Stimulated activated CD4-positive, alpha-beta T cell treated with anti-CD3 and anti-CD28 coated beads, Interleukin-2, amount 100 ng/mL, for 24 hours (primary cell): ENCODE data around the gene DENND1A.

ENCODE experiments used
- DNase-seq, 2 donors: peaks; one replicate each; pipeline ENCODE4 v3.0.0-alpha.2; 2020

DENND1A gene

DNA sequence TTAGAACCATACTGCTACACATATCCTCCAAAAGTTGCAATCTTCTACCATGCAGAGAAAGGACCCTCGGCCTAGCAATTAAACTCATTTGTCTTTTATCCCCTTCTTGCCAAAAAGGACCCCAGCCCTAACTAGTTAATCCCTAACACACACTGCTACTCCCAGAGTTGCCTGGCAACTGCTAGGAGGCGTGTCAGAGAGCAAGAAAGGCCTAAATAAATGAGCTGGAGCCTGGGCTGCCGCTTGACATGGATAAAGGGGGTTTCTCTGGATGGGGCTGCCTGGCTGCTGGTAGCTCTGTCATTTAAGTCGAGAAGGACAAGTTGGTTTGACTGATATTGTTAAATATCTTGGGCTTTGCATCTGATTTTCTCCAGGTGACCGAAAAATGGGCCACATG is 379.1 kb downstream of the DENND1A start:
- no peak for DNase-seq

DNA sequence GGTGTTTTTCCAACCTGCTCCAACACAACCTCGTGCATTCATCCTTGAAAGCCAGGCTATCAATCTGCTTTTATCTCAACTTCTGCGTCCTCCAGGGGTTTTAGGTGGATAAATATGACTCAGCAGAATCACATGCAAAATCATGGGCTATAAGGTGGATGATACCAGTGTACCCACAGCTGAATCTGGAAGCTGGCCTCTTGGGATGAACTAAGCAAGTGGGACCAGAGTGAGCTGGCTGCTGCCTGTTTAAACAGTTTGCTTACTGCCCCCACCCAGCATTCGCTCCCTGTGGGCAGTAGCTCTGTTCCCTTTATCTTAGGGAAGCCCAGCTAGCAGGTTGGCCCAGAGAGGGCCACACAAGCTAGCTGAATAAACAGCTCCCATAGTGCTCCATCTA is 379.9 kb downstream of the DENND1A start:
- DNase-seq: no peak

DNA sequence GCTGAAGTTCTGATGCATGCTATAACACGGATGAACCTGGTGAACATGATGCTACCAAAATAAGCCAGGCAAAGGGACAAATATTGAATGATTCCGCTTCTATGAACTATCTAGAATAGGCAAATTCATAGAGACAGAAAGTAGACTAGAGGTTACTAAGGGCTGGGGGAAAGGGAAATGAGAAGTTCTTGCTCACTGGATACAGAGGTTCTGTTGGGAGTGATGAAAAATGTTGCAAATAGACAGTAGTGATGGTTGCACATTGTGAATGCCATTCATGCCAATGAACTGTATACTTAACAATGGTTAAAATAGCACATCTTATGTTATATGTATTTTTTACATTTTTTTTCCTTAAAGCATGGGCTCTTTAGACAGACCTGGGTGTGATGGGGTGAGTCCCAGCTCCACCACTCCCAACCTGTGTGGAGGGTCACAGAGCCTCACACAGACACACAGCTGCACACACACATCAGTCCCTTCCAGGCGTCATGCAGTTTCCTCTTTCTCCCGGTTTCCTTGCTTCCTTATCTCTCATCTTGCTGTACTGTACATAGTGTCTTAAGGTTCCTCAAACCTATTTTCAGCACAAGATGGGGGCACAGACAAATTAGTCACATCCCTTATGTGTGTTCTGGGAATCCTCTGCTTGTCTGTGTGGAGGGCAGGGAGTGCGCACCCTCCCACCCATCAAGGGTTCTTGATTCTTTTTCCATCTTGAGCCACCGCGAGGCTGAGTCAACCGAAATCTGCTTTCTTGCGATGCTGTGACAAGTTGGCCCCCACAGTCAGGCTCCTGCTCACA is 381.0 kb downstream of the DENND1A start:
- peak; percentile 68 to 77 for DNase-seq

DNA sequence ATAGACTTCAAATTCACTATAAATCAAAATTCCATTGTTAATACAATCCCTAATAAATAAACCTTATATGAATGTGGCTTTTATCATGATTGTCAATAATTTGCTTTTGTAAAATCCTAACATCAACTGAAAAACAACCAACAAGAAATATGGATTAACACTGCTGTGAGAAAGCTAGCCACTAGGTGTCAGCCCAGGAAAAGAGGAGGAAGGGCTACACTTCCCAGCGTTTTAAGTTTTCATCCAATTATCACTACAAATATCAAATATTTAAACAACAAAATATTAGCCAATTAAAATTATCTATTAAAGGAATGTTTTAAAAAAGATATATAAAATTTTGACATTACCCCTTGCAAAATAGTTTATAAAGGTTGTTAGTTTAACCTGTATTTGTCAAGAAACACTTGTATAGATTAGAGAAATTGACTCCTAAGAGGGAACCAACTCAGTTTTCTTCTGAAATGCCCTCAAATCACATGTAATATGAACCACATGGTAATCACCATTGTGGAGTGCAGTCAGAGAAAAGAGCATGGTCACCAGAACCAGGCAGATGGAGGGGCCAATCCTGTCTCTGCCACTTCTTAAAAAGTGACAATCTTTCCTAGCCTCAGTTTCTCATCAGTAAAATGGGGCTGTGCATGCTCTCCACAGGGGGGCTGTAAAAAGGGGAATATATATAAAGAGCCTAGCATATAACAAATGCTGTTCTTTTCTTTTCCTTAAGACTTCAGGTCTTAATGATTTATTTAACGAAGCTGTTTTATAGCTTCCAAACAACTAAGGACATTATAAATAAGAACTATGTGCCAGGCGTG is 385.7 kb downstream of the DENND1A start:
- DNase-seq: peak in 1 of 2 donors; percentile 24

DNA sequence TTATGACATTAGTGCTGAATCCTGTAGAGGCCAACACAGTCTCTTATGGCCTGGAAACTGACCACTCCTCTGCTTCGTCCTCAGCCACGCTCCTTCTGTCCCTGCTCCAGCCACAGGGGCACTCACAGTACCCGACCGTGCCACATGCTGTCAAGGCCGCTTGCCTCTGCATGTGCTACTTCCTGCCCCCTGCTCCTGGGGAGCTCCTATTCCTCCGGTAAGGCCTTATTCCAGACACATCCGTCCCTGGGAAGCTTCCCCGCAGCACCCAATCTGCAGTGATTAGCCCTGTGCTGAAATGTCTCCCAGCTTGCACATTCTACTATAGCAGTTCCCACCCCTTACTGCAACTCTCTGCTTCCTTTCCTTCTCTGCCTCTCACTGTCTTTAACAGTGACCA is 386.4 kb downstream of the DENND1A start:
- no peak for DNase-seq

DNA sequence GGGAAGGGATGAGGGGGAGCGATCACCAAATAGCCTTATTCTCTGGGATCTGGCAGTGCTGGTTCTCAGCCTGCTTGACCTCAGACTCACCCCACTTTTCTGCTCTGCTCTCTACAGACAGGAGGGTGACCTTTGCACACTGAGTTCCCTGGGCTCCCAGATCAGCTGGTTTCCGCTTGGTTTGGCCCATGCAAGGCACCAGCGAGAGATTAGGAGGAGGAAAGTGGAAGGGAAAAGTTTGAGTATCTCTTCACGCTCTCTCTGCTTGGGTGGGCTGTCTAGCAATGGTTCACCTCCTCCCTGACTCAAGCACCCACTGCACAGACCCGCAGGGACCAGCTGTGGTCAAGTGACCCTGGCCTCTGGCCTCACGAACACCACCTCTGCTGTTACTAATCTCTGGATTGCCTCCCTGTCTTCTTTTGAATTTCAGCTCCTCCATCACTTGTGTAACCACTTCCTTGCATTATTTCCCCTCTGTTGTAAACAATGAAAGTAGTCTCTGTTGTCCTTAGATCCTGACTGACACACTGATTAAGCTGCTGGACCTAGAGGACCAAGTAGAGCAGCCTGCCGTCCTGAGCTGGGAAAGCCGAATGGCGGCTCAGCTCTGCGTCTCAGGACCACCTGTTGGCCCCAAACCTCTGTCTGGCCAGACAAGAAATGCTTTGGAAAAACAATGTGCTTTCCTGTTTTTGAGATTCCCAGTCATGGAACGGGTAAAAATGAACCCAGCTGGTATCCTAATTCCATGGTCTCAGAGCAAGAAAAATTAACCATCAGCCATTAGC is 387.3 kb downstream of the DENND1A start:
- no peak for DNase-seq

DNA sequence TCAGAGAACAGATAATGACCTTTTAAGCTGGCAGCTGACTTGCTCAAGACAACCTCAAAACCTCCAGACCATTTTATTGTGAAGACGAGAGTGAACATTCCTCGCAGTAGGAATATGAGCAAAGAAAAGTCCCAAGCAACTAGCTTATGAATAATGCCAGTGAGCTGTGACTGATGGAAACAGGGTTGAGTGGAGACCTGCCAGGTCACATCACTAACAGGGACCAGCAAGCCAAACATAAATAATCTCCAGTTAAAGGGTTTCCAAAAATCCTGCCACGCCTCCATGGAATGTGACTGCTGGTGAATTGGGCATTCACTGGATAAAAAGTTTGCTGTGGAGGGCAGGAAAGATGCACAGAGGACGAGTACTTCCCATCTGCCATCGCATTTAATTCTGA is 388.5 kb downstream of the DENND1A start:
- no peak for DNase-seq

DNA sequence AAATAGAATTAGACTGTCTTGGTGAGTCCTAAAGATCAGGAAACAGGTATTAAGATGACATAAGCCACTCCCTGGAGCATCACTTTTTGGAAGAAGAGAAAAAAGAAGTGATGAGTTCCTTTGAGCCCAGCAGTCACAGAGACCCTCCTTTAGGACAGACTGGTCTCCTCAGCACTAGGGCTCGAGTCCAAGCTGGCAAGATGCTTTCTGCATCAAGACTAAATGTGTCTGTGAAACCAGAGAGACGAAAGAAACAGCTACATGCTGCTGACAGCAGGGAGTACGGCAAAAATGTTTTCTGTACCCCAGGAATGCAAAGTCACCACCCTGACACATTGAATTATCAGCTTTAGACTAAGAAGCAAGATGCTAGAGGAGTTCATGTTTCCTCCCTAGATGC is 389.5 kb downstream of the DENND1A start:
- no peak for DNase-seq

DNA sequence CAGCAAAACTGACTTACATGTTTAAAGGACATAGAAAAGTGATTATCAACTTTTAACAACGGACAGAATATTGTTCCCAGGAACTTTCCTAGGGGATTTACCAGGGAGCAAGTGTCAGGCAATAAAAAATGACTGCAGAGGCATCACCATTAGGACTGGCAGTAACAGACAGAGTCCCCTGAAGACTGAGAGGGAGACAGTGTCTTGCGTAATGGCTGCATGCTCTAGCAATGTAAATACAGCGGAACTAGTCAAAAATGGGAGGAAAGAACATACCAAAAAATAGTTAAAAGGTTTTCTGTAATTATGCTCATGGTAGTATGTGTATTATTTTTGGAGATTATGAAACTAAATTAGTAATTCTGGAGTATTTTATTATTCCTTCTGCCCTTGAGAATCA is 392.1 kb downstream of the DENND1A start:
- no peak for DNase-seq

DNA sequence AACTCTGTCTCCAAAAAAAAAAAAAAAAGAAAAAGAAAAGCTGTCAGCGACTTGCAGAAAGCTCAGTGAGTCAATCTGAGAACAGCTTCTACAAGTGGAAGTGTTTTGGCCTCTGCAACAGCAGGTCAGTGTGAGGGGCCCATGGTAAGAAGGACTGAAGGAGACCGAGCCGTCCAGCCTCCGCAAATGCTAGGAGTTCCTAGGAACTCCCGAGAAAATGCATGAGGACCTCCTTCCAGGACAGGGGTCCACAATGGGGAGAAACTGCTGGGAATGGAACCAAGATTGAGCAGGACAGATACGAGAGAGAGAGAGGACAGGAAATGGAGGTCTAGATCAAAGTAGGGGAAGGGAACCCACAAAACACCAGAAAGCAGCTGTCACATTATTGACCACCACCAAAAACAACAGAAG is 393.5 kb downstream of the DENND1A start:
- DNase-seq: no peak

DNA sequence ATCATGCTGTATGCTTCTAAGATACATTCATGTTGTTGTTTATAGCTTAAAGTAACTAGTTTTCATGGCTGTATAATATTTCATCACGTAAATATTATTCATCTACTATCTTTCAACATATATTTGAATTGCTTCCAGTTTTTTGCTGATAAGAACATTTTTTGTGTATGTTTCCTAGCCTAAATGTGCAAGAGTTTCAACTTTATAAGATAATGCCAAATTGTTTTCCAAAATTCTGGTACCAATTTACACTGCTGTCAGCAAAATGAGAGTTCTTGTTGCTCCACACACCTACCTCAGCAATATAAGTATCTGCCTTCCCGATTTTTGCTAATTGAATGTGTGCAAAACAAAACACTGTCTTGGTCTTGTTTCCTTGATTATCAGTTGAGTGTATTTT is 395.6 kb downstream of the DENND1A start:
- DNase-seq: no peak

DNA sequence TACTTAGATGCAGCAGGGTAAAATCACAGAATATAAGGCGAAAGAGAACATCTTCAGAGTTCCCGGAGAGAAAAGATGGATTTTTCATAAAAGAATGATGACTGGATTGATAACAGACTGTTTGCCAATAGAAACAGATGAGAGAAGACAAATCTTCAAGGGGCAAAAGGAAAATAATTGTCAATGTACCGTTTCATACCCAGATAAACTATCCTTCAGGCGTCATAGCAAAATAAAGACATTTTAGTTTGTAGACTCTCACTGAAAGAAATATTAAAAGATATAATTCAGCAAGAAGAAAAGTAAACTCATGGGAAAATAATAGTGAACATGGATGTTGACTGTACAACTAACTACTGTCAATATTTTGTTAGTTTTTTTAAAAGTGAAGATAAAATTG is 399.7 kb downstream of the DENND1A start:
- no peak for DNase-seq

DNA sequence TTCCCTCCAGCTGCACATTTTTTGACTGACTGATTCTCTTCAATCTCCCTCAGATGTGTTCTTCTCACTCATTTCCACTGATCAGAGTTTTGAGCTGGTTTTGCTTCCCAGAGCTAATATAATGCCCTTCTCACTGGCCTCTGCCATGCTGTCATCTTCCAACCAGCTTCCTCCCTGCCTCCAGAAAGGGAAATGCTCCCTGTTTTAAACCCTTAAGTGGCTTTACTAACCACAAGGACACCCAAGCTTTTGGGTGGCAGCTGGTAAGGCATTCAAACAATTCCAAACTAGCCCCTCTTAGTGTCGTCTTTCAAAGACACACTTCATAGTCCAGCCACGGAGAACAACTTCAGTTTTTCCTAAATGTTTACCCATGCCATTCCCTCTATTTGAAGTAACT is 401.4 kb downstream of the DENND1A start:
- no peak for DNase-seq

DNA sequence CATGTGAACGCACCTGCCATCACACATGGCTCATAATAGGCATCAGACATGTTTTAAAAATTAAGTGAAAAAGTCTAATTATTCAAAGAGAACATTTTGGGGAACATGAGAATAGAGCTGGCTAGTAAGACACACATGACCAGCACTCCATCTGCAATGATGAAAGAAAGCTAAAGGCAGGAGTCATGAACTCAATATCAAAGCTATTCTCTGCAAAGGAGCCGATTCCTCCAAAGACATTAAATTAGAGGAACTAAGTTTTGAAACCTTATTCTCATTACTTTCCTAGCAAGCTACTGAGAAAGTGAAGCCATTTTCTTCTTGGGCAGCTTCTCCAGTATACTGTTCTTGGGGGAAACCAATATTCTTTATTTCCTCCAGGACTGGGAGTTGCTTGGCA is 401.9 kb downstream of the DENND1A start:
- no peak for DNase-seq

DNA sequence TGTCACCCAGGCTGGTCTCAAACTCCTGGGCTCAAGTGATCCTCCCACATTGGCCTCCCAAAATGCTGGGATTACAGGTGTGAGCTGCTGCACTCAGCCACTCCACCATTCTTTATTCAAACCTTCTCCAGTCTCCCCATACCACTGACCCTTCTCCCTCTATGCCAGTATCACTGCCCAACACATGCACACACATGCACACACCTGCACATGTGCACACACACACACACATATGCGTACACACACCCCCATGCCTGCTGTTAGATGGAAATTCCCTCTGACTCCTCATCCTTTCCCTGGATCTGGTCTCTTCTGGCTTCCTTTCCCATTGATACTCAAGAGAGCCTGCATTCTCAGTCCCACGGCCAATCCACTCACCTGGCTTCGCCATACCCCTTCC is 404.0 kb downstream of the DENND1A start:
- no peak for DNase-seq

DNA sequence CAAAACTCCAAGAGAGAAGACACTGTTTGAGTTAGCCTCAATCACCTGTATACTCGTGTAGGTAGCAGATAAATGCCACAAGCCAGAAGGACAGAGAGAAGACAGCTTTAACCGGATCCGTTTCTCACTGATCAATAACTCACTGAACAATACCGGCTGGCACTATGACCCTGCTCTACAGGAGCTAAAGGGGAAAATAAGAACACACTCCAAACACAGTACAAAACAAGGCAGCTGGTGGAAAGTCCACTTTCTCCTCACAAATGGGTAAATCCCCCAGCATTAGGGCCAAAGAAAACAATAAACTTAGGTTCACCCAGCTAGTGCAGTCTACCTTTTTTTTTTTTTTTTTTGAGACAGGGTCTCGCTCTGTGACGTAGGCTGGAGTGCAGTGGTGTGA is 404.5 kb downstream of the DENND1A start:
- DNase-seq: no peak

DNA sequence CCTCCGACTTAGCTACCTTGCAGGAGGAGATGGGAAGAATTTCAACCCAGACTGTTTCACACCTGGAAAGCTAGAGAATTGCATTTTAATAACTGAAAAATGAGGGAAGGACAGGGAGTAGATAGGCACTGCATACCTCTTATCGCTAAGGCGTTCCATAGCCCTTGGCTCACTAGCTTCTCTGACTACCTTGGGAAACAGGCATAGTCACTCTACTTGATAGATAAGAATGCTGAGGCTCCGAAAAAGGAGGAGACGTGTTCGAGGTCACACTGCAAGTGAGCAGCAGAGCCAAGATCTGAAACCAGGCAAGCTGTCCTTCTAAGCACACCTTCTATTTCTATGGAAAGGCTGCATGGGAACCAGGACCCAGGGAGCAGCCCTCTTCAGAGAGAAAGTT is 405.1 kb downstream of the DENND1A start:
- DNase-seq: no peak

DNA sequence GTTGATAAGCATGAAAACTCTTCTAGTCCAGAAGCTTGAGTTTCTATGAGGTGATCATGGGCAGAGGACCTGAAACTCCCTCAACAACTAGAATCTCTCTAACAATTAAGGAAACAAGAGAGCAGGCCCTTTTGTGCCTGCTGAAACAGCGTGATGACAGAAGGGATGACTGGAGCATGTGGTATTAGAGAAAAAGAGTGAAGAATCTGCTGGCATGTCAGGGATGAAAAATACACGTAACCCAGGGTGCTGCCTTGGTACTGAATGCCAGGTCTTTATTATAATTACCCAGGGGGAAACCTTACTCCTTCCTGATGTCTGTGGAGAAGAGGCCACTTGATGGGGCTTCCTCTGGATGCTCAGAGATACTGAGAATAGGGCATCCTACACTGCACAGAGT is 406.1 kb downstream of the DENND1A start:
- no peak for DNase-seq

DNA sequence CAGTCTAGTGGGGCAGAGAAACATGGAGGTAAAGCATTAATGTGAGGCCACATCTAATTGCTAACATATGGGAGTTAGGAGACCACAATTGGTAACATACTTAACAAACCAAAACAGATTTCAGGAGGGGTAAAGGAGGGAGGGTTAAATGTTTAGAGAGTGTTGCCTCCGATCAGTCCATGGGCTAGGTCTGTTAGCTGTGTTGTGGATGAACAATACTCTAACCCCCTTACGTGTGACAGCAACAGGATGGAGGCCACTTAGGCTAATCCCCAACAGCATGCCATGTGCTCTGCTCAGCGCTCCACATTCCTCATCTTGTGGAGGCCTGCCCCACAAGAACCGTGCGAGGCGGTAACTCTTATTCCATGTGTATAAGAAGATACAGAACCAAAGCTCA is 406.9 kb downstream of the DENND1A start:
- DNase-seq: no peak

DNA sequence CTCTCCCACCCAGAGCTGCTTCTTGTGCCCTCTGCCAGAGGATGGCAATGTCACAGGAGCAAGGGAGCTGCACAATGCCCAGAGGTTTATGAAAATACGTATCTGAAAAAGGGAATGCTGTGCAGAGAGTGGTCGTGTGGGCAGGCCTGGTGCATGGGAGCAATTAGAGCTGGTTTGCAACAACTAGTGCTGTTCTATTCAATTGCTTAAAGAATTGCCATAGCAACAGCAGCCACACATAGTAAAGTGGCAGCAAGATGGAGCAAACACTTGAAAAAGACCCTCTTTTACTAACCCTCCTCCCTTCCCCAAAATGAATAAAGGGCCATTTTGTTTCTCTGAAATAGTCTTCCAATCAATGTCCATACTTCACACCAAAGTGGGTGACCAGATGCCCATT is 407.7 kb downstream of the DENND1A start:
- DNase-seq: no peak

DNA sequence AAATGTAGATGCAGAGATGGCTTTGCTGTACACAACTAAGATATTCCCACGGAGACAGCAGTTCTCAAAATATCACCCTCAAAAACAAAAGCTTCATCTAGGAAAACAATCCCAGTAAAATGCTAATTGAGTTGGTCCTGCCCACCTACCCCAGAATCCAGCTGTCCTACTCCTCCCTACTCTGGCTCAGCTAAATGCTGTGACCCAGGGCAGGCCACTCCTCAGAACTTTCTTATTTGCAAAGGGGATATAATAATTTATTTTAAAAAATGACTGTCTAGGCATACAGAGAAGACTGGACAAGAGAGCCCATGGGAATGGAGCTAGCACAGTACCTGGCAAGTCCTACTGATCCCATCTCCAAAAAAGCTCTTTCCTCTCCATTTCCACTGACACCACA is 411.6 kb downstream of the DENND1A start:
- no peak for DNase-seq

DNA sequence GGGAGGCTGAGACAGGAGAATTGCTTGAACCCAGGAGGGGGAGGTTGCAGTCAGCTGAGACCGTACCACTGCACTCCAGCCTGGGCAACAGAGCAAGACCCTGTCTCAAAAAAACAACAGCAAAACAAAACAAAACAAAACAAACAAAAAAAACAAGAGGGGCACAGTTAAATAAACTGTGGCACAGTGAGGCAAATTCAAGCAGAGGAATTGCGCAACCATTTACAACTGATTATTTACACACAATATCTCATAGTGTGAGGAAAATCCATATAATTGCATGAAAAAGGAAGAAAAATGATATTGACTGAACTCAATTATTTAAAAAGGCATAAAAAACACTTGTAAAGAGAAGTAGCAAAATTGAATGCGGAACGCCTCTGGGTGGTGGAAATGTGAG is 412.4 kb downstream of the DENND1A start:
- no peak for DNase-seq

DNA sequence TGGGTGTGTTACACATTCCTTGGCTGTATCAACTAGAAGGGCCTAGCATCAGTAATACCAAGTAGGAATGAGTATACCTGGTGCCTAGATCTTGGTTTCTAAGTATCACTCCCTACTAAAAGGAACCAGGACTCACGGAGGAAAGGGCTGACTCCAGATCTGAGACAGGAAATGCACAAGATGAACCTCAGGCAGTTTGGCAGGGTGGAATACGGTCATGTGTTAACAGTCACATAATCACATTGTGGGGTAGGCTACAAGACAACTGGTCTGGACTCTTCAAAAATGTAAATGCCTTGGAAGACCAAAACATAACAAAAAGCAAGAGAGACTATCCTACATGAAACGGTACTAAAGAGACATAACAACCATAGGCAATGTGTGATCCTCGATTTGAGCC is 415.2 kb downstream of the DENND1A start:
- no peak for DNase-seq

DNA sequence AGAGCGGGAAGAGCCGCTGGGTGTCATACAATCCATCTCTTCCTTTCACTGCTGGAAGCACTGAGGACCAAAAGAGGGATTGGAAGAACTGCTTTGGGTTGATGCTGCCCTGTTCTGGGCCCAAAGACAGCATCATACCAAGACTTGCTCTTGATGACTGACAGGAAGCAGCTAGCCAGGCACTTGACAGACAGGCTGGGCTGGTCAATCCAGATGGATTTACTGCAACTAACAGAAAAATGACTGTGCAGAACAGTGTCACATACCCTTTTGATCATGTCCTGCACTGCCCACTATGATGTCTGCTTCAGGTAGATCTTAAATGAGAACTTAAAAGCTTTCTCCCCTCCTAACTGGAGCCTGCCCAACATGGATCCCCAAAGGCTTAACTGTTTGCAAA is 416.4 kb downstream of the DENND1A start:
- DNase-seq: no peak
